GM13977 (cell line): ENCODE results near the gene MBD3L1.

Experiments used
- DNase-seq: peaks from one replicate; pipeline ENCODE4 v3.0.0; 2012; ENCODE audit warnings: low spot score
- in situ Hi-C: fragments of 300-500 bp; cut with MboI; formaldehyde crosslinking; loops from one replicate; pipeline ENCODE4 v1.12.0; 2022; ENCODE audit warnings: low sequenced_read_pairs, low pct_unique_long_range_greater_than_20kb, mixed read lengths, inconsistent platforms; ENCODE audit not compliant: unreplicated experiment
- TF ChIP-seq, protein P1 (sequence below): IDR thresholded peaks from 2 replicates; pipeline ENCODE4 v1.5.1; 2012; ENCODE audit warnings: mild to moderate bottlenecking, control low read depth; ENCODE audit not compliant: insufficient read depth; ENCODE audit errors: extremely low read depth, missing control alignments

MBD3L1 gene

DNA sequence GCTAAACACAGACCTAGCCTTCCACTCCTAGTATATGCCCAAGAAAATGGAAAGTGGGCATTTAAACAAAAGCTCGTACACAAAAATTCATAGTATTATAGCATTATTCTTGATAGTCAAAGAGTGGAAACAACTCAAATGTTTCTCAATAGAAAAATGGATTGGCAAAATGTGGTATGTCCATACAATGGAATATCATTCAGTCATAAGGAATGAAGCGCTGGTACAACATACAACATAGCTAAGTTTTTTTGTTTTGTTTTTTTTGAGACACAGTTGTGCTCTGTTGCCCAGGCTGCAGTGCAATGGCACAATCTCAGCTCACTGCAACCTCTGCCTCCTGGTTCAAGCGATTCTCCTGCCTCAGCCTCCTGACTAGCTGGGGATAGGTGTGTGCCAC, 11.9 kb upstream of the MBD3L1 start:
- DNase-seq: no peak
- TF ChIP-seq, protein P1, sequence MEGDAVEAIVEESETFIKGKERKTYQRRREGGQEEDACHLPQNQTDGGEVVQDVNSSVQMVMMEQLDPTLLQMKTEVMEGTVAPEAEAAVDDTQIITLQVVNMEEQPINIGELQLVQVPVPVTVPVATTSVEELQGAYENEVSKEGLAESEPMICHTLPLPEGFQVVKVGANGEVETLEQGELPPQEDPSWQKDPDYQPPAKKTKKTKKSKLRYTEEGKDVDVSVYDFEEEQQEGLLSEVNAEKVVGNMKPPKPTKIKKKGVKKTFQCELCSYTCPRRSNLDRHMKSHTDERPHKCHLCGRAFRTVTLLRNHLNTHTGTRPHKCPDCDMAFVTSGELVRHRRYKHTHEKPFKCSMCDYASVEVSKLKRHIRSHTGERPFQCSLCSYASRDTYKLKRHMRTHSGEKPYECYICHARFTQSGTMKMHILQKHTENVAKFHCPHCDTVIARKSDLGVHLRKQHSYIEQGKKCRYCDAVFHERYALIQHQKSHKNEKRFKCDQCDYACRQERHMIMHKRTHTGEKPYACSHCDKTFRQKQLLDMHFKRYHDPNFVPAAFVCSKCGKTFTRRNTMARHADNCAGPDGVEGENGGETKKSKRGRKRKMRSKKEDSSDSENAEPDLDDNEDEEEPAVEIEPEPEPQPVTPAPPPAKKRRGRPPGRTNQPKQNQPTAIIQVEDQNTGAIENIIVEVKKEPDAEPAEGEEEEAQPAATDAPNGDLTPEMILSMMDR: no peak
- in situ Hi-C loops: no loop called here

DNA sequence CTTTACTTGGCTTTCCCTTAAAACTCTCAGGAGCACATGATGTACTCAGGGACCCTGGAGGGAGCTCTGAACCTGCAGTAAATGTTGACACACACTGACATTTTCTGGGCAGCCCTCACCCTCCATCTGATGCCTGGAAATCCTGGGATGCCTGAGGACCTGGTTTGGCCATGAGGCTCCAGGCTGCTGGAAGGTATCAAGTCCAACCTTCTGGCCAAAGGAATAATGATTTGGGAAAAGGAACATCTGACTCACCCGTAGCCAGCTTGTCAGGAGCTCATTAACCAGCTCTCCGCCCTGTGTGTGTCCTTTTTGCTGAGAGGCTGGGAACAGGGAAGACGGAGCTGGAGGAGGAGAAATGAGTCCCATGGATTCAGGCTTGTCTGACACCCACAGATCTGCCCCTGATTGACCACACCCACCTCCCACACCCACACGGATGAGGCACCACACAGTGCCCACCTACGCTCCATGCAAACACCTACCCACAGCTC, 10.4 kb upstream of the MBD3L1 start:
- TF ChIP-seq, protein P1: no peak
- no peak for DNase-seq
- in situ Hi-C loops: no loop called here

DNA sequence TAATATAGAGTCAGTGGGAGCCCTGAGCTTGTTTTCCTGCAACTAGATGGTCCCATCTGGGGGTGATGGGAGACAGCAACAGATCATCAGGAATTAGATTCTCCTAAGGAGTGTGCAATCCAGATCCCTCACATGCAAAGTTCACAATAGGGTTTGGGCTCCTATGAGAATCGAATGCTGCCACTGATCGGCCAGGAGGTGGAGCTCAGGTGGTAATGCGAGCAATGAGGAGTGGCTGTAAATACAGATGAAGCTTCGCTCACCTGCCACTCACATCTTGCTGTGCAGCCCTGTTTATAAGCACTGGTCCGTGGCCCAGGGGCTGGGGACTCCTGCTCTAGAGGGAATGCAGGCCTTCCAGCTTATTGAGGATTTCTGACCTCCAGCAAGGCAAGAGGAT, 5.8 kb upstream of the MBD3L1 start:
- DNase-seq: no peak
- in situ Hi-C loops: no loop called here
- TF ChIP-seq, protein P1: no peak

DNA sequence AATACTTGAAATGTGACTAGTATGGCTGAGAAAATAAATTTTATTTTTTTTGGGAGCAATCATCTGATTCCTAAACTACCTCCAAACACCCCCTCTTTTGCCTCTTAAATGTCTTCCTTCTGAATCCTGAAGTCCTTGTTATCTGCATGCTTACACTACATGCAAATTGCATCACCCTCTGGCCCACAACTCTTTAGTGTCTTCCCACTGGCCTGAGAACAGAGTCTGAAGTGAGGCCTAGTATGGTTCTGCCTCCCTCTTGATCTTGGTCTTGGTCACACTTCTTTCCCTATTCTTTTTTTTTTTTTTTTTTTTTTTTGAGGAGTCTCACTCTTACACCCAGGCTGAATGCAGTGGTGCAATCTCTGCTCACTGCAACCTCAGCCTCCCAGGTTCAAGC, 4.9 kb upstream of the MBD3L1 start:
- TF ChIP-seq, protein P1: no peak
- DNase-seq: no peak
- in situ Hi-C loops: no loop called here

DNA sequence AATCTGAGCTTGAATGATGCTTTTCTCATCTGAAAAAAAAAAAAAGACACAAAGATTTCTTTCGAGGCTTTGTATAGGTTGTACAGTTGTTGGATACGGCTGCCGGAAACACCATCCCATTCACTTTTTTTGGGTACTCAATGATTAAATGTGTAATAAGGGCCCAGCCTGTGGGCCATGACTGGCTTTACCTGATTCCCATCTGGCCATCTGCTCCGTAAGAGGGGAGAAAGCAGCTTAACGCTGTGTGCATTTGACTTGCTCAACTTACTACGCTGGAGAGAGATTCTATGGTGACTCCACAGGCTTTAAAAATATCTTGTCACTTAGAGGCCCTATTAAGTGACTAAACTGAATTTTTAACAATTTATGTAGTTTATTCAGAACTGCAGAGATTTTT, 804 bp upstream of the MBD3L1 start:
- in situ Hi-C loops: no loop called here
- DNase-seq: no peak
- TF ChIP-seq, protein P1: no peak

DNA sequence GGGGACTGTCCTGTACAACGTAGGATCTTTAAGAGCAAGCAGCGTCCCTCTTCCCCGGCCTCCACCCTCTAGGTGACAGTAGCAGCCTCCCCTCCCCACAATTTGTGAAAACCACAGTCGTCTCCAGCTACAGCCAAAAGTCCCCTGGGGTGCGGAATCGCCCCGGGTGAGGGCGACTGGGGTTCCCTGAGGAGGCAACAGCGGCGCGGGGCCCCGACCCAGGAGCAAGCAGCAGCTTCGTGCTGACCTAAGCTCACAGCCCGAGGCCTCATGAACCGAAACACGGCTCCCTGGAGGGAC, 395 bp upstream of the MBD3L1 start:
- in situ Hi-C loops: no loop called here

More for the DNA sequence above, 395 bp upstream of the MBD3L1 start:
- TF ChIP-seq, protein P1: no peak
- DNase-seq: no peak
